K562 (cell line): ENCODE measurements around the gene FKBP1B. TPM values are rescaled to one million over a fixed set of nuclear protein-coding genes. Genes with fewer than 3 reads are reported as not detected.
A peak's percentile ranks its signal among the peaks of the same experiment; 100 is the strongest.

Experiments used
- BCL6 ChIP-seq: fragments of 250-450 bp; sonication (Bioruptor Pico); IDR thresholded peaks from 2 replicates; pipeline ENCODE4 v1.4.0; 2020
- DPF2 ChIP-seq: fragments of 450-650 bp; IDR thresholded peaks from 2 replicates; pipeline ENCODE4 v1.6.1; 2016
- EGR1 ChIP-seq: fragments of 450-650 bp; conservative IDR thresholded peaks from 2 replicates; pipeline ENCODE4 v1.6.1; 2017; ENCODE audit warnings: mild to moderate bottlenecking
- ESRRA ChIP-seq: fragments of 450-650 bp; IDR thresholded peaks from 2 replicates; pipeline ENCODE4 v1.6.1; 2014; ENCODE audit warnings: low read depth, mild to moderate bottlenecking, moderate library complexity, borderline replicate concordance
- FOXK1 ChIP-seq: sonication (generic); formaldehyde crosslinking; IDR thresholded peaks from 2 replicates; pipeline ENCODE4 v1.8.0; 2022; ENCODE audit warnings: missing genetic modification reagents, mild to moderate bottlenecking, borderline replicate concordance
- HMG20B ChIP-seq: fragments of 250-450 bp; sonication (Bioruptor Pico); IDR thresholded peaks from 2 replicates; pipeline ENCODE4 v1.5.0; 2021; ENCODE audit warnings: mild to moderate bottlenecking
- KLF1 ChIP-seq: fragments of 450-650 bp; IDR thresholded peaks from 2 replicates; pipeline ENCODE4 v1.6.1; 2016; ENCODE audit warnings: missing genetic modification characterization, missing compliant biosample characterization
- KLF13 ChIP-seq: fragments of 450-650 bp; IDR thresholded peaks from 2 replicates; pipeline ENCODE4 v1.6.1; 2016; ENCODE audit warnings: missing genetic modification characterization, low read depth, mild to moderate bottlenecking, missing compliant biosample characterization, moderate library complexity, borderline replicate concordance
- PHB ChIP-seq: fragments of 250-450 bp; sonication (Bioruptor Pico); IDR thresholded peaks from 2 replicates; pipeline ENCODE4 v1.5.0; 2021
- PHF8 ChIP-seq: fragments of 200-600 bp; sonication (generic); IDR thresholded peaks from 2 replicates; pipeline ENCODE4 v1.6.1; 2012; ENCODE audit warnings: mixed run types, mild to moderate bottlenecking, inconsistent platforms, low read length, moderate library complexity, borderline replicate concordance
- RB1 ChIP-seq: fragments of 450-650 bp; IDR thresholded peaks from 2 replicates; pipeline ENCODE4 v1.6.1; 2017; ENCODE audit warnings: low read depth, mild to moderate bottlenecking
- SLC30A9 ChIP-seq: fragments of 250-450 bp; sonication (Bioruptor Pico); IDR thresholded peaks from 2 replicates; pipeline ENCODE4 v1.8.0; 2022; ENCODE audit warnings: mild to moderate bottlenecking, moderate library complexity
- TCF3 ChIP-seq: sonication (generic); formaldehyde crosslinking; IDR thresholded peaks from 2 replicates; pipeline ENCODE4 v1.4.0; 2020; ENCODE audit warnings: mild to moderate bottlenecking, missing genetic modification reagents
- ZC3H11A ChIP-seq: IDR thresholded peaks from 2 replicates; pipeline ENCODE4 v1.6.1; 2012; ENCODE audit warnings: low read depth, low read length, improper control_type of control experiment
- ZNF239 ChIP-seq: fragments of 250-450 bp; sonication (Bioruptor Pico); IDR thresholded peaks from 2 replicates; pipeline ENCODE4 v1.4.0; 2020; ENCODE audit warnings: mild to moderate bottlenecking
- ZNF3 ChIP-seq: fragments of 250-450 bp; sonication (Bioruptor Pico); IDR thresholded peaks from 2 replicates; pipeline ENCODE4 v1.5.0; 2021; ENCODE audit warnings: mild to moderate bottlenecking, moderate library complexity
- ZNF318 ChIP-seq, 2 experiments: fragments of 450-650 bp; IDR thresholded peaks; 2 replicates each; pipeline ENCODE4 v1.6.1; 2016; ENCODE audit warnings: mild to moderate bottlenecking in 2 of 2, borderline replicate concordance in 1 of 2, low read depth in 1 of 2, moderate library complexity in 1 of 2
- ZZZ3 ChIP-seq: fragments of 450-650 bp; IDR thresholded peaks from 2 replicates; pipeline ENCODE4 v1.6.1; 2016; ENCODE audit warnings: antibody characterized with exemption, mild to moderate bottlenecking, moderate library complexity
- polyA plus RNA-seq, 8 experiments: library from polyadenylated mRNA; depleted of rRNA in 4 of 8; stranded (reverse) in 5 of 8; unstranded in 3 of 8; fragments of >200 nt; fragmentation: Nextera tagmentation in 2 of 8; fragmentation: Illumina TruSeq in 1 of 8; extraction: Ambion mirVana in 2 of 8; extraction: Trizol in 1 of 8; gene quantifications; 2 replicates each; pipeline versions ENCODE4 v1.2.1 to v1.2.3, GENCODE V29; 2011 to 2014; ENCODE audit warnings: inconsistent platforms in 1 of 8, missing spikeins in 1 of 8
- total RNA-seq, 7 experiments: library from RNA; depleted of rRNA in 6 of 7; stranded (reverse); fragments of >200 nt in 6 of 7; fragmentation: Illumina TruSeq in 2 of 7; extraction: Trizol in 2 of 7; gene quantifications; 2 replicates each; pipeline versions ENCODE4 v1.2.1 to v1.2.3, GENCODE V29; 2011 to 2021; ENCODE audit warnings: low replicate concordance in 1 of 7
- TF ChIP-seq, protein P1 (sequence below): sonication (generic); formaldehyde crosslinking; IDR thresholded peaks from 2 replicates; pipeline ENCODE4 v1.8.0; 2022; ENCODE audit warnings: missing genetic modification reagents, mild to moderate bottlenecking, moderate library complexity, borderline replicate concordance

FKBP1B gene
- total and polyA plus RNA-seq, 9 of the 15 experiments (the other 6 are each of a cell fraction or from before 2014, with no cell fraction given), result 0.58 to 9.4 (median 1.6) TPM

GRCh38 chr2:24009680-24010476 lies 39.7 kb upstream of the FKBP1B start, which contains the start of gene MFSD2B (continued):
- TF ChIP-seq TCF3 (CRISPR knock-in tag) (peak; percentile 24; the same call in 1 of the 2 replicates), ZNF3 (CRISPR knock-in tag) (no peak), SLC30A9 (CRISPR knock-in tag) (0 out of 2 replicates have a peak, but pooled peaks have one; percentile 62), DPF2 (no peak; the same call in 1 of the 2 replicates), ESRRA (peak; percentile 23; the same call in 1 of the 2 replicates), FOXK1 (CRISPR knock-in tag) (0 out of 2 replicates have a peak, but pooled peaks have one; percentile 31), RB1 (peak; percentile 44), ZNF239 (CRISPR knock-in tag) (0 out of 2 replicates have a peak, but pooled peaks have one; percentile 17), EGR1 (peak; percentile 41), ZC3H11A (no peak), ZNF318 (IDR thresholded peaks at IDR 0.05; ENCODE audit: borderline replicate concordance in 1 of 2, low read depth in 1 of 2) (no peak), PHF8 (peak; percentile 67; the same call in 1 of the 2 replicates), HMG20B (no peak), BCL6 (CRISPR knock-in tag) (peak; percentile 9; the same call in 1 of the 2 replicates), PHB (CRISPR knock-in tag) (0 out of 2 replicates have a peak, but pooled peaks have one; percentile 13), KLF1 (tag) (0 out of 2 replicates have a peak, but pooled peaks have one; percentile 48), KLF13 (no peak), ZZZ3 (no peak)
- TF ChIP-seq, protein P1, sequence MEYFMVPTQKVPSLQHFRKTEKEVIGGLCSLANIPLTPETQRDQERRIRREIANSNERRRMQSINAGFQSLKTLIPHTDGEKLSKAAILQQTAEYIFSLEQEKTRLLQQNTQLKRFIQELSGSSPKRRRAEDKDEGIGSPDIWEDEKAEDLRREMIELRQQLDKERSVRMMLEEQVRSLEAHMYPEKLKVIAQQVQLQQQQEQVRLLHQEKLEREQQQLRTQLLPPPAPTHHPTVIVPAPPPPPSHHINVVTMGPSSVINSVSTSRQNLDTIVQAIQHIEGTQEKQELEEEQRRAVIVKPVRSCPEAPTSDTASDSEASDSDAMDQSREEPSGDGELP (CRISPR knock-in tag), result peak; percentile 36; the same call in 1 of the 2 replicates
